Adrenal gland (tissue), 5 donors: ENCODE measurements around the gene IL1RAPL2.

ENCODE experiments used
- CTCF ChIP-seq, 6 experiments: fragments of 450-650 bp in 4 of 6; fragments of 200-600 bp in 2 of 6; sonication (generic) in 1 of 6; IDR thresholded peaks; 1 replicate in 5 of 6; 2 replicates in 1 of 6; pipeline versions ENCODE4 v1.5.1 to v1.8.0; 2016 to 2021; ENCODE audit warnings: antibody characterized with exemption in 6 of 6, mild to moderate bottlenecking in 2 of 6, moderate library complexity in 1 of 6
- POLR2A ChIP-seq, 2 donors: fragments of 450-650 bp; IDR thresholded peaks; one replicate each; pipeline ENCODE4 v1.6.1; 2017; ENCODE audit warnings: antibody characterized with exemption in 2 of 2, mild to moderate bottlenecking in 2 of 2, moderate library complexity in 1 of 2
- donor health status: DM: no; HTN: no; CAD: no.

GRCh38 chrX:105662248-105662647, 1096.2 kb downstream of the IL1RAPL2 start:
- no peak for TF ChIP-seq CTCF (IDR thresholded peaks at IDR 0.05)
- no peak for TF ChIP-seq POLR2A (IDR thresholded peaks at IDR 0.05)
